ENCODE measurements around the gene MYL9. TPM values are rescaled to one million over a fixed set of nuclear protein-coding genes. Genes with fewer than 3 reads are reported as not detected.

The MYL9 gene
- polyA plus RNA-seq, 1 donor from 2014 or later: not detected

- H3K9ac ChIP-seq (ENCODE audit: low read length): peak overlapping the region; percentile 46
- H3F3A ChIP-seq (ENCODE audit: insufficient read depth, low read length, poor library complexity, severe bottlenecking): no peaks in the 10 kb centered on the region
These were observed 33.2 kb downstream of the MYL9 start for GRCh38 chr20:36574366-36575135.

GRCh38 chr20:36576081-36576445 is 34.7 kb downstream of the MYL9 start:
- Histone ChIP-seq H3K9ac (ENCODE audit: low read length) (no peak overlapping the region), H3K79me2 (replicated peaks; ENCODE audit: insufficient read depth, low read length) (peaks cover 24% of the 10 kb centered on the region), H3K4me3 (ENCODE audit: low read length) (no peak overlapping the region), H3K9me2 (ENCODE audit: insufficient read depth, low read length) (no peaks in the 10 kb centered on the region), H3K27me3 (ENCODE audit: insufficient read depth, low read depth, low read length) (peaks cover 22% of the 10 kb centered on the region), H3K9me3 (ENCODE audit: low read length) (no peaks in the 10 kb centered on the region), H3K27ac (ENCODE audit: low read length) (no peak overlapping the region), H3K4me2 (ENCODE audit: low read length) (no peak overlapping the region), H4K20me1 (ENCODE audit: insufficient read depth) (no peaks in the 10 kb centered on the region), H3K36me3 (ENCODE audit: insufficient read depth, low read length) (no peaks in the 10 kb centered on the region), H3F3A (ENCODE audit: insufficient read depth, low read length, poor library complexity, severe bottlenecking) (no peaks in the 10 kb centered on the region), H2AFZ (ENCODE audit: low read depth, low read length) (no peak overlapping the region)
- TF ChIP-seq, protein P1, sequence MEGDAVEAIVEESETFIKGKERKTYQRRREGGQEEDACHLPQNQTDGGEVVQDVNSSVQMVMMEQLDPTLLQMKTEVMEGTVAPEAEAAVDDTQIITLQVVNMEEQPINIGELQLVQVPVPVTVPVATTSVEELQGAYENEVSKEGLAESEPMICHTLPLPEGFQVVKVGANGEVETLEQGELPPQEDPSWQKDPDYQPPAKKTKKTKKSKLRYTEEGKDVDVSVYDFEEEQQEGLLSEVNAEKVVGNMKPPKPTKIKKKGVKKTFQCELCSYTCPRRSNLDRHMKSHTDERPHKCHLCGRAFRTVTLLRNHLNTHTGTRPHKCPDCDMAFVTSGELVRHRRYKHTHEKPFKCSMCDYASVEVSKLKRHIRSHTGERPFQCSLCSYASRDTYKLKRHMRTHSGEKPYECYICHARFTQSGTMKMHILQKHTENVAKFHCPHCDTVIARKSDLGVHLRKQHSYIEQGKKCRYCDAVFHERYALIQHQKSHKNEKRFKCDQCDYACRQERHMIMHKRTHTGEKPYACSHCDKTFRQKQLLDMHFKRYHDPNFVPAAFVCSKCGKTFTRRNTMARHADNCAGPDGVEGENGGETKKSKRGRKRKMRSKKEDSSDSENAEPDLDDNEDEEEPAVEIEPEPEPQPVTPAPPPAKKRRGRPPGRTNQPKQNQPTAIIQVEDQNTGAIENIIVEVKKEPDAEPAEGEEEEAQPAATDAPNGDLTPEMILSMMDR (IDR thresholded peaks at IDR 0.05; ENCODE audit: poor library complexity, severe bottlenecking): no peak
- TF ChIP-seq REST (IDR thresholded peaks at IDR 0.05; ENCODE audit: borderline replicate concordance): no peak
- no peak for TF ChIP-seq POLR2AphosphoS5 (IDR thresholded peaks at IDR 0.05)
- TF ChIP-seq EP300 (conservative IDR thresholded peaks at IDR 0.05; ENCODE audit: poor library complexity, severe bottlenecking): no peak
- TF ChIP-seq TAF1 (IDR thresholded peaks at IDR 0.05; ENCODE audit: low read depth): no peak
- no peak for TF ChIP-seq RAD21 (conservative IDR thresholded peaks at IDR 0.05)
- no peak for TF ChIP-seq EZH2 (IDR thresholded peaks at IDR 0.05; ENCODE audit: borderline replicate concordance, insufficient read depth, low read length, poor library complexity, severe bottlenecking)
- TF ChIP-seq SMC3 (conservative IDR thresholded peaks at IDR 0.05; ENCODE audit: poor library complexity): no peak
- no peak for TF ChIP-seq MXI1 (conservative IDR thresholded peaks at IDR 0.05; ENCODE audit: poor library complexity, severe bottlenecking)

More at GRCh38 chr20:36574366-36575135, 33.2 kb downstream of the MYL9 start:
- no peaks in the 10 kb centered on the region for H3K9me2 ChIP-seq (ENCODE audit: insufficient read depth, low read length)
- H3K9me3 ChIP-seq (ENCODE audit: low read length): no peaks in the 10 kb centered on the region
- peak overlapping the region; percentile 39 for H3K4me2 ChIP-seq (ENCODE audit: low read length)
- peak overlapping the region; percentile 70 for H3K4me3 ChIP-seq (ENCODE audit: low read length)
- no peaks in the 10 kb centered on the region for H3K36me3 ChIP-seq (ENCODE audit: insufficient read depth, low read length)
- no peaks in the 10 kb centered on the region for H4K20me1 ChIP-seq (ENCODE audit: insufficient read depth)
- no peak overlapping the region for H3K27ac ChIP-seq (ENCODE audit: low read length)
- peaks cover 24% of the 10 kb centered on the region for H3K79me2 ChIP-seq (replicated peaks; ENCODE audit: insufficient read depth, low read length)
- TF ChIP-seq MXI1 (conservative IDR thresholded peaks at IDR 0.05; ENCODE audit: poor library complexity, severe bottlenecking) (peak; percentile 77), SMC3 (conservative IDR thresholded peaks at IDR 0.05; ENCODE audit: poor library complexity) (no peak)
- no peak overlapping the region for H2AFZ ChIP-seq (ENCODE audit: low read depth, low read length)
- peaks cover 22% of the 10 kb centered on the region for H3K27me3 ChIP-seq (ENCODE audit: insufficient read depth, low read depth, low read length)
